ENCODE measurements around the gene TAS2R40. TPM values are rescaled to one million over a fixed set of nuclear protein-coding genes. Genes with fewer than 3 reads are reported as not detected.
A peak's percentile ranks its signal among the peaks of the same experiment; 100 is the strongest.

Gene TAS2R40
- total RNA-seq, 6 experiments from 2014 or later: not detected

- peak; percentile 96 for TF ChIP-seq CTCF (IDR thresholded peaks at IDR 0.05)
- peak; percentile 73 for DNase-seq
- Mint-ChIP-seq H3K27me3 (ENCODE audit: insufficient read depth) (peaks cover 6% of the 10 kb centered on the region; the same call in 1 of the 2 replicates), H3K36me3 (ENCODE audit: low read depth) (peaks cover 13% of the 10 kb centered on the region), H3K27ac (peak overlapping the region; percentile 53; the same call in 1 of the 2 replicates), H3K4me1 (ENCODE audit: low read depth) (peaks cover 33% of the 10 kb centered on the region), H3K4me3 (peak overlapping the region; percentile 40; the same call in 1 of the 2 replicates), H3K9me3 (peaks cover 13% of the 10 kb centered on the region)
Measured at GRCh38 chr7:143240291-143241168, 18.7 kb downstream of the TAS2R40 start.

GRCh38 chr7:143242306-143242705 is 20.5 kb downstream of the TAS2R40 start:
- Mint-ChIP-seq H3K4me1 (ENCODE audit: low read depth) (peaks cover 35% of the 10 kb centered on the region), H3K27me3 (ENCODE audit: insufficient read depth) (peaks cover 8% of the 10 kb centered on the region), H3K27ac (no peak overlapping the region), H3K36me3 (ENCODE audit: low read depth) (no peaks in the 10 kb centered on the region; the same call in 1 of the 2 replicates), H3K9me3 (no peaks in the 10 kb centered on the region), H3K4me3 (no peak overlapping the region)
- no peak for DNase-seq
- TF ChIP-seq CTCF (IDR thresholded peaks at IDR 0.05): no peak

- no peak overlapping the region for H3K4me3 Mint-ChIP-seq
- TF ChIP-seq CTCF (IDR thresholded peaks at IDR 0.05): no peak
- H3K36me3 Mint-ChIP-seq (ENCODE audit: low read depth): no peaks in the 10 kb centered on the region
- peaks cover 35% of the 10 kb centered on the region for H3K4me1 Mint-ChIP-seq (ENCODE audit: low read depth)
- no peaks in the 10 kb centered on the region for H3K9me3 Mint-ChIP-seq
- H3K27ac Mint-ChIP-seq: no peak overlapping the region
- DNase-seq: no peak
- peaks cover 8% of the 10 kb centered on the region for H3K27me3 Mint-ChIP-seq (ENCODE audit: insufficient read depth)
Measured at GRCh38 chr7:143243111-143243510, 21.3 kb downstream of the TAS2R40 start.

- no peak for TF ChIP-seq CTCF (IDR thresholded peaks at IDR 0.05)
- DNase-seq: no peak
- H3K27me3 Mint-ChIP-seq (ENCODE audit: insufficient read depth): peaks cover 8% of the 10 kb centered on the region
- no peak overlapping the region for H3K4me3 Mint-ChIP-seq
- H3K36me3 Mint-ChIP-seq (ENCODE audit: low read depth): no peaks in the 10 kb centered on the region
- no peaks in the 10 kb centered on the region for H3K9me3 Mint-ChIP-seq
- H3K27ac Mint-ChIP-seq: no peak overlapping the region
- H3K4me1 Mint-ChIP-seq (ENCODE audit: low read depth): peaks cover 37% of the 10 kb centered on the region
Measured at GRCh38 chr7:143243614-143244013, 21.8 kb downstream of the TAS2R40 start.

GRCh38 chr7:143244321-143244720 is 22.5 kb downstream of the TAS2R40 start:
- H3K9me3 Mint-ChIP-seq: no peaks in the 10 kb centered on the region
- DNase-seq: no peak
- no peak overlapping the region for H3K27ac Mint-ChIP-seq
- H3K4me1 Mint-ChIP-seq (ENCODE audit: low read depth): peaks cover 38% of the 10 kb centered on the region
- TF ChIP-seq CTCF (IDR thresholded peaks at IDR 0.05): no peak
- peaks cover 12% of the 10 kb centered on the region for H3K27me3 Mint-ChIP-seq (ENCODE audit: insufficient read depth)
- no peaks in the 10 kb centered on the region for H3K36me3 Mint-ChIP-seq (ENCODE audit: low read depth)
- no peak overlapping the region for H3K4me3 Mint-ChIP-seq
